ENCODE results near the gene PRKCZ.

The PRKCZ gene

GRCh38 chr1:2078170-2078569 lies 28.0 kb downstream of the PRKCZ start:
- ATAC-seq = no peak
- no peaks in the 10 kb centered on the region for H3K27me3 Mint-ChIP-seq
- H3K27ac Mint-ChIP-seq = no peak overlapping the region
- H3K9me3 Mint-ChIP-seq = peaks cover 13% of the 10 kb centered on the region
- H3K36me3 Mint-ChIP-seq = peaks cover 70% of the 10 kb centered on the region
- no peaks in the 10 kb centered on the region for H3K4me1 Mint-ChIP-seq
- no peak overlapping the region for H3K4me3 Mint-ChIP-seq

- H3K4me1 Mint-ChIP-seq = no peaks in the 10 kb centered on the region
- H3K9me3 Mint-ChIP-seq = peaks cover 13% of the 10 kb centered on the region
- no peak overlapping the region for H3K4me3 Mint-ChIP-seq
- peaks cover 56% of the 10 kb centered on the region for H3K36me3 Mint-ChIP-seq
- H3K27me3 Mint-ChIP-seq = no peaks in the 10 kb centered on the region
- ATAC-seq = no peak
- H3K27ac Mint-ChIP-seq = no peak overlapping the region
These were observed 29.3 kb downstream of the PRKCZ start for GRCh38 chr1:2079396-2080085.

GRCh38 chr1:2080140-2080539 lies 29.9 kb downstream of the PRKCZ start:
- Mint-ChIP-seq H3K4me1 (no peaks in the 10 kb centered on the region), H3K9me3 (peaks cover 13% of the 10 kb centered on the region), H3K27me3 (no peaks in the 10 kb centered on the region), H3K4me3 (no peak overlapping the region), H3K36me3 (peaks cover 50% of the 10 kb centered on the region), H3K27ac (no peak overlapping the region)
- ATAC-seq = no peak

- H3K4me3 Mint-ChIP-seq = no peak overlapping the region
- no peaks in the 10 kb centered on the region for H3K27me3 Mint-ChIP-seq
- peaks cover 43% of the 10 kb centered on the region for H3K36me3 Mint-ChIP-seq
- no peaks in the 10 kb centered on the region for H3K4me1 Mint-ChIP-seq
- no peak overlapping the region for H3K27ac Mint-ChIP-seq
- H3K9me3 Mint-ChIP-seq = peaks cover 13% of the 10 kb centered on the region
- ATAC-seq = no peak
These were observed 30.7 kb downstream of the PRKCZ start for GRCh38 chr1:2080884-2081283.

GRCh38 chr1:2081326-2081885 lies 31.2 kb downstream of the PRKCZ start:
- Mint-ChIP-seq H3K36me3 (peaks cover 39% of the 10 kb centered on the region), H3K27me3 (no peaks in the 10 kb centered on the region), H3K4me3 (no peak overlapping the region), H3K27ac (no peak overlapping the region), H3K4me1 (no peaks in the 10 kb centered on the region), H3K9me3 (peaks cover 13% of the 10 kb centered on the region)
- ATAC-seq = no peak

- no peaks in the 10 kb centered on the region for H3K4me1 Mint-ChIP-seq
- no peak overlapping the region for H3K27ac Mint-ChIP-seq
- H3K27me3 Mint-ChIP-seq = no peaks in the 10 kb centered on the region
- H3K4me3 Mint-ChIP-seq = no peak overlapping the region
- H3K36me3 Mint-ChIP-seq = peaks cover 33% of the 10 kb centered on the region
- ATAC-seq = no peak
- H3K9me3 Mint-ChIP-seq = peaks cover 13% of the 10 kb centered on the region
These were observed 31.9 kb downstream of the PRKCZ start for GRCh38 chr1:2082064-2082463.

- Mint-ChIP-seq H3K36me3 (peaks cover 17% of the 10 kb centered on the region), H3K4me3 (no peak overlapping the region), H3K9me3 (peaks cover under 1% of the 10 kb centered on the region), H3K27me3 (no peaks in the 10 kb centered on the region), H3K4me1 (no peaks in the 10 kb centered on the region), H3K27ac (no peak overlapping the region)
- ATAC-seq = no peak
These were observed 33.5 kb downstream of the PRKCZ start for GRCh38 chr1:2083666-2084065.

GRCh38 chr1:2084306-2084705 lies 34.1 kb downstream of the PRKCZ start:
- H3K27me3 Mint-ChIP-seq = no peaks in the 10 kb centered on the region
- ATAC-seq = no peak
- no peak overlapping the region for H3K4me3 Mint-ChIP-seq
- H3K36me3 Mint-ChIP-seq = peaks cover 11% of the 10 kb centered on the region
- no peaks in the 10 kb centered on the region for H3K9me3 Mint-ChIP-seq
- no peaks in the 10 kb centered on the region for H3K4me1 Mint-ChIP-seq
- H3K27ac Mint-ChIP-seq = no peak overlapping the region

- H3K4me1 Mint-ChIP-seq = no peaks in the 10 kb centered on the region
- peaks cover 3% of the 10 kb centered on the region for H3K36me3 Mint-ChIP-seq
- ATAC-seq = no peak
- no peaks in the 10 kb centered on the region for H3K9me3 Mint-ChIP-seq
- no peak overlapping the region for H3K4me3 Mint-ChIP-seq
- H3K27ac Mint-ChIP-seq = no peak overlapping the region
- H3K27me3 Mint-ChIP-seq = no peaks in the 10 kb centered on the region
These were observed 34.9 kb downstream of the PRKCZ start for GRCh38 chr1:2085080-2085479.

GRCh38 chr1:2086446-2087078 lies 36.4 kb downstream of the PRKCZ start:
- Mint-ChIP-seq H3K9me3 (no peaks in the 10 kb centered on the region), H3K4me3 (no peak overlapping the region), H3K4me1 (peaks cover 5% of the 10 kb centered on the region), H3K36me3 (no peaks in the 10 kb centered on the region), H3K27ac (no peak overlapping the region), H3K27me3 (no peaks in the 10 kb centered on the region)
- no peak for ATAC-seq

GRCh38 chr1:2087766-2088165 lies 37.6 kb downstream of the PRKCZ start:
- H3K36me3 Mint-ChIP-seq = no peaks in the 10 kb centered on the region
- no peak overlapping the region for H3K4me3 Mint-ChIP-seq
- H3K27ac Mint-ChIP-seq = no peak overlapping the region
- no peaks in the 10 kb centered on the region for H3K27me3 Mint-ChIP-seq
- no peak for ATAC-seq
- H3K9me3 Mint-ChIP-seq = no peaks in the 10 kb centered on the region
- peaks cover 7% of the 10 kb centered on the region for H3K4me1 Mint-ChIP-seq

- Mint-ChIP-seq H3K27ac (no peak overlapping the region), H3K4me3 (no peak overlapping the region), H3K27me3 (no peaks in the 10 kb centered on the region), H3K4me1 (peaks cover 7% of the 10 kb centered on the region), H3K9me3 (no peaks in the 10 kb centered on the region), H3K36me3 (no peaks in the 10 kb centered on the region)
- ATAC-seq = no peak
These were observed 38.2 kb downstream of the PRKCZ start for GRCh38 chr1:2088458-2088857.

- ATAC-seq = no peak
- Mint-ChIP-seq H3K36me3 (no peaks in the 10 kb centered on the region), H3K4me1 (peaks cover 7% of the 10 kb centered on the region), H3K27me3 (no peaks in the 10 kb centered on the region), H3K4me3 (no peak overlapping the region), H3K9me3 (no peaks in the 10 kb centered on the region), H3K27ac (no peak overlapping the region)
These were observed 38.8 kb downstream of the PRKCZ start for GRCh38 chr1:2089051-2089450.

- Mint-ChIP-seq H3K9me3 (no peaks in the 10 kb centered on the region), H3K36me3 (no peaks in the 10 kb centered on the region), H3K4me1 (peaks cover 16% of the 10 kb centered on the region), H3K4me3 (no peak overlapping the region), H3K27ac (no peak overlapping the region), H3K27me3 (no peaks in the 10 kb centered on the region)
- ATAC-seq = no peak
These were observed 40.1 kb downstream of the PRKCZ start for GRCh38 chr1:2090216-2090890.

GRCh38 chr1:2091611-2092604 lies 41.7 kb downstream of the PRKCZ start:
- H3K4me3 Mint-ChIP-seq = no peak overlapping the region
- H3K4me1 Mint-ChIP-seq = peaks cover 17% of the 10 kb centered on the region
- H3K9me3 Mint-ChIP-seq = no peaks in the 10 kb centered on the region
- H3K27me3 Mint-ChIP-seq = no peaks in the 10 kb centered on the region
- H3K27ac Mint-ChIP-seq = no peak overlapping the region
- no peak for ATAC-seq
- H3K36me3 Mint-ChIP-seq = no peaks in the 10 kb centered on the region
